GM12875 (cell line): Measurements from ENCODE around the gene NPEPL1.
A peak's percentile ranks its signal among the peaks of the same experiment; 100 is the strongest.

ENCODE experiments used
- H3K4me3 ChIP-seq: one replicate; pipeline ENCODE4 v1.5.1; 2011; ENCODE audit warnings: low read depth, low read length, control low read depth
- CTCF ChIP-seq: IDR thresholded peaks from 2 replicates; pipeline ENCODE4 v1.5.1; 2011; ENCODE audit warnings: low read depth, mild to moderate bottlenecking, control low read depth, inconsistent platforms, low read length, moderate library complexity, borderline replicate concordance; ENCODE audit not compliant: insufficient read depth

NPEPL1 gene

GRCh38 chr20:58702859-58703648, 10.5 kb downstream of the NPEPL1 start:
- TF ChIP-seq CTCF = peak; percentile 27; the same call in 1 of the 2 replicates
- H3K4me3 ChIP-seq = no peak overlapping the region

DNA sequence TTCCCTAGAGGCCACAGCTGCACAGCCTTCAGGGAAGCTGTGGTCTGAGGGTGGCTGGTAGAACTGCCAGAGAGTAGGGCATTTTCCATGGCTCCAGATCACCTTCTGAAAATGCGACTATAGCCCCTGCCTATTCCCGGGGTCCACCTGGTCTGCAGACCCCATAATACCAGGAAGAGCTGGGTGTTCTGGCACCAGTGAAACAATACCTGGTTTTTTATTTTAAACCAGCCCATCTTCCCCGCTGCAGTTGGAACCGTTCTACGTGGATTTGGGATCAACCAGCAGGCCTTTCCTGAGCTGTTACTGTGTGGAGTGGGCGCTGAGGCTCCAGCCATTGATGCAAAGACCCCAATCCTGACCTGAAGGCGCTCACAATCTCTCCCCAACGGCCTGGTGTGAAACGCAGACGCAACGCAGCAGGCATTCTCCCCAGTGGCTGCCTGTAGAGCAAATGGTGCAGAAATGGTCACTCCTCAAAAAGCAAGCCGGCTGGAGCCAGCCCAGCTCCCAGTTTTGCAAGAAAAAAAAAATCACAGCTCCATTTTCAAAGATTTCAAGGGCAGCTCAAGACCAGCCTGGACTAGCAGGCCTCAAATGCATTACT, 11.3 kb downstream of the NPEPL1 start:
- TF ChIP-seq CTCF = no peak
- no peak overlapping the region for H3K4me3 ChIP-seq

- no peak overlapping the region for H3K4me3 ChIP-seq
- TF ChIP-seq CTCF = no peak
Measured at GRCh38 chr20:58705208-58705926, 12.8 kb downstream of the NPEPL1 start.

GRCh38 chr20:58706150-58706892, 13.7 kb downstream of the NPEPL1 start:
- H3K4me3 ChIP-seq = no peak overlapping the region
- no peak for TF ChIP-seq CTCF

GRCh38 chr20:58706975-58707681, 14.5 kb downstream of the NPEPL1 start:
- H3K4me3 ChIP-seq = no peak overlapping the region
- TF ChIP-seq CTCF = no peak

DNA sequence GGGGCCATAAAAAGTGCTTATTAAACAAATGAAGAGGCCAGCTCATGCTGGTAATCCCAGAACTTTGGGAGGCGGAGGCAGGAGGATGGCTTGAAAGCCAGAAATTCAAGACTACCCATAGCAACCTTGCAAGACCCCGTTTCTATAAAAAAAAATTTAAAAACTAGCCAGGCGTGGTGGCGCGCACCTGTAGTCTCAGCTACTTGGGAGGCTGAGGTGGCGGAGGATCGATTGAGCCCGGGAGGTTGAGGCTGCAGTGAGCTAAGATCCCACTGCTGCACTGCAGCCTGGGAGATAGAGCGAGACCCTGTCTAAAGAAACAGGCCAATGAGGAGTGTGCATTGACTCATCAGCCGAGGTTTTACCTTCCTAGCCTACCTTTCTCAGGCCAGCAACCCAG, 15.2 kb downstream of the NPEPL1 start:
- no peak overlapping the region for H3K4me3 ChIP-seq
- no peak for TF ChIP-seq CTCF
